Ovary (tissue), 9 donors: ENCODE data around the gene MYO5B. TPM values are rescaled to one million over a fixed set of nuclear protein-coding genes. Genes with fewer than 3 reads are reported as not detected.
"Not testable (repeated sequence)": the region's sequence is repeated elsewhere in the genome, so short reads cannot be mapped to it uniquely, and the experiment has no call there.

Experiments used
- DNase-seq, 5 donors: peaks; one replicate each; pipeline ENCODE4 v3.0.0-alpha.2; 2019 to 2020
- H3K27ac ChIP-seq, 2 donors: fragments of 200-600 bp; one replicate each; pipeline versions ENCODE4 v1.5.1 to v1.8.0; 2019 to 2022
- H3K27me3 ChIP-seq: fragments of 200-600 bp; one replicate; pipeline ENCODE4 v1.8.0; 2022
- H3K36me3 ChIP-seq: fragments of 200-600 bp; sonication (generic); one replicate; pipeline ENCODE4 v1.5.1; 2019
- H3K4me1 ChIP-seq: one replicate; pipeline ENCODE4 v1.8.1; 2013; ENCODE audit warnings: mild to moderate bottlenecking, moderate library complexity; ENCODE audit not compliant: insufficient read depth
- H3K4me3 ChIP-seq: fragments of 200-600 bp; sonication (generic); one replicate; pipeline ENCODE4 v1.5.1; 2017
- H3K9me3 ChIP-seq, 2 donors: fragments of 200-600 bp in 1 of 2; sonication (generic) in 1 of 2; one replicate each; pipeline versions ENCODE4 v1.5.1 to v1.8.1; 2013 to 2019; ENCODE audit warnings: mild to moderate bottlenecking in 1 of 2, moderate library complexity in 1 of 2
- EP300 ChIP-seq: sonication (generic); formaldehyde crosslinking; IDR thresholded peaks from one replicate; pipeline ENCODE4 v1.6.1; 2017; ENCODE audit warnings: antibody characterized with exemption
- POLR2A ChIP-seq: fragments of 450-650 bp; IDR thresholded peaks from one replicate; pipeline ENCODE4 v1.6.1; 2017; ENCODE audit warnings: antibody characterized with exemption, mild to moderate bottlenecking, moderate library complexity
- WGBS, 3 donors: extraction: QIAGEN DNeasy Blood & Tissue Kit in 1 of 3; methylation state at CpG; one replicate each; pipeline versions ENCODE4 v1.1.5 to v1.1.7; 2013 to 2017; 5-methylcytosine and 5-hydroxymethylcytosine counted together
- intact Hi-C, 4 donors: fragments of 100-400 bp; cut with DNase I; formaldehyde crosslinking; loops; one replicate each; pipeline versions ENCODE4 v1.11.0 to v1.15.1; 2022 to 2023
- polyA plus RNA-seq, 2 donors: library from polyadenylated mRNA; stranded (reverse); fragments of 200-250 nt in 1 of 2; fragments of 350-450 nt in 1 of 2; fragmentation: Illumina TruSeq in 1 of 2; extraction: RNeasy Lipid Tissue Mini Kit (QIAGEN cat#74804) in 1 of 2; gene quantifications; one replicate each; pipeline ENCODE4 v1.2.3, GENCODE V29; 2013 to 2014
- total RNA-seq, 7 donors: library from RNA; depleted of rRNA in 2 of 7; stranded (reverse); fragments of >200 nt in 2 of 7; fragmentation: NEBNext Ultra II Directional in 3 of 7; extraction: Animal tissue kit (Norgen Biotek cat#: 25700) in 3 of 7; gene quantifications; one replicate each; pipeline versions ENCODE4 v1.1.0 to v1.2.4, GENCODE V29; 2016 to 2023
- TF ChIP-seq, protein P1 (sequence below), 3 donors: fragments of 450-650 bp in 2 of 3; fragments of 200-600 bp in 1 of 3; IDR thresholded peaks; one replicate each; pipeline versions ENCODE4 v1.5.1 to v1.8.0; 2016 to 2022; ENCODE audit warnings: antibody characterized with exemption in 3 of 3, mild to moderate bottlenecking in 1 of 3
- donor health status: DM: no; HTN: no; CAD: no; lungs with moderate emphysema.
- donor health status: DM: no; HTN: no; CAD: no.
- donor health status: Bipolar disorder and iron deficiency.
- donor health status: DM: yes; HTN: yes; CAD: no.
- donor health status: DM: no; HTN: no; CAD: no.
- donor health status: DM: yes; HTN: yes; CAD: no.

Gene MYO5B
- total and polyA plus RNA-seq, 9 donors, result 0.25 to 25.5 (median 1.5) TPM

DNA sequence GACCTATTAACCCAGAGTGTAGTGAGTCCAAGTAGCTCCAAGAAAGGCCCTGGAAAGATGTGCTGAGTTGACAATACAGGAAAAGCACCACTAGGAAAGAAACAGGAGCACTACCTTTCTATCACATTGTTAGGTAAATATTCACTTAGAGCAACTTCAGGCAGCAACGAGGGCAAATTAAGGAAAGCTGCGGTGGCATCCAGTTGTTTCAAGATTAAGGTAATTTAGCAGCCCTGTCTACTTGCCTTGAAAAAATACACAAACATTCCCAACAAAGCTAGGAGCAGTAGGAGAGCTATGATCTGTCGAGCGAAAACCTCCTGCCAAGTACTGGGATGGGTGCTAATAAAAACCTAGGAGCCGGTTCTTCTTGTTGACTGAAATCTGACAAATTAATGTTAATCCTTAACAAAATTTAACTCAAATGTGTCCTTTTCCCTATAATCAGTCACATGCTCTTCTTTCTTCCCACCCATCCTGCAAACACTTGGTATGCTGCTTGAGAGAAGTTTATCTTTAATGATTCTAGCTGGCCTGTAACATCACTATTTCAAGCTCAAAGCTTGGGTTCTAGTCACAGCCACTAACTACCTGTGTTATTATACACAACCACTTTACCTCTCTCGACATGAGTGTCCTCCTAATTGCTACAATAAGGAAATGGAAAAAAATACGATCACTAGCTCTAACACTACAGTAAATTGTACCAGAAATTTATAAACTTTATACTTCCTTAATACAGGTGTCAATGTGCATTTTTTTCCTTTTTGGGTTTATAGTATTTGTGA, 383.6 kb downstream of the MYO5B start:
- Histone ChIP-seq H3K9me3 (no peaks in the 10 kb centered on the region), H3K36me3 (no peaks in the 10 kb centered on the region), H3K4me3 (no peak overlapping the region), H3K4me1 (peaks cover 5% of the 10 kb centered on the region), H3K27ac (no peak overlapping the region), H3K27me3 (no peaks in the 10 kb centered on the region)
- intact Hi-C loops, result no loop called here
- TF ChIP-seq POLR2A, result no peak
- TF ChIP-seq, protein P1, sequence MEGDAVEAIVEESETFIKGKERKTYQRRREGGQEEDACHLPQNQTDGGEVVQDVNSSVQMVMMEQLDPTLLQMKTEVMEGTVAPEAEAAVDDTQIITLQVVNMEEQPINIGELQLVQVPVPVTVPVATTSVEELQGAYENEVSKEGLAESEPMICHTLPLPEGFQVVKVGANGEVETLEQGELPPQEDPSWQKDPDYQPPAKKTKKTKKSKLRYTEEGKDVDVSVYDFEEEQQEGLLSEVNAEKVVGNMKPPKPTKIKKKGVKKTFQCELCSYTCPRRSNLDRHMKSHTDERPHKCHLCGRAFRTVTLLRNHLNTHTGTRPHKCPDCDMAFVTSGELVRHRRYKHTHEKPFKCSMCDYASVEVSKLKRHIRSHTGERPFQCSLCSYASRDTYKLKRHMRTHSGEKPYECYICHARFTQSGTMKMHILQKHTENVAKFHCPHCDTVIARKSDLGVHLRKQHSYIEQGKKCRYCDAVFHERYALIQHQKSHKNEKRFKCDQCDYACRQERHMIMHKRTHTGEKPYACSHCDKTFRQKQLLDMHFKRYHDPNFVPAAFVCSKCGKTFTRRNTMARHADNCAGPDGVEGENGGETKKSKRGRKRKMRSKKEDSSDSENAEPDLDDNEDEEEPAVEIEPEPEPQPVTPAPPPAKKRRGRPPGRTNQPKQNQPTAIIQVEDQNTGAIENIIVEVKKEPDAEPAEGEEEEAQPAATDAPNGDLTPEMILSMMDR (IDR thresholded peaks at IDR 0.05), result no peak
- TF ChIP-seq EP300, result no peak
- DNase-seq, result no peak
- 57 to 80% (median 67%) methylated on average over 7 of the region's 7 CpGs for WGBS, 3 donors

DNA sequence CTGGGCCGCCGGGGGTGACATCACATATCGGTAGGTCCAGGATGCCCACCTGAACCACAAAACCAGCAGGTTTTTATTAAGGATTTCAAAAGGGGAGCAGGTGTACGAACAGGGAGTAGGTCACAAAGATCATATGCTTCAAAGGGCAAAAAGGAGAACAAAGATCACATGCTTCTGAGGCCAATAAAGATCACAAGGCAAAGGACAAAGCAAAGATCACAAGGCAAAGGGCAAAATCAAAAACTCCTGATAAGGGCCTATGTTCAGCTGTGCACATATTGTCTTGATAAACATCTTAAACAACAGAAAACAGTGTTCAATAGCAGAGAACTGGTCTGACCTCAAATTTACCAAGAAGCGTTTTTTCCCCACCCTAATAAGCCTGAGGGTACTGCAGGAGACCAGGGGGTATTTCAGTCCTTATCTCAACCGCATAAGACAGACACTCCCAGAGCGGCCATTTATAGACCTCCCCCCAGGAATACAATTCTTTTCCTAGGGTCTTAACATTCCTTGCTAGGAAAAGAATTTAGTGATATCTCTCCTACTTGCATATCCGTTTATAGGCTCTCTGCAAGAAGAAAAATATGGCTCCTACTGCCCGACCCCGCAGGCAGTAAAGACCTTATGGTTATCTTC, 386.3 kb downstream of the MYO5B start:
- H3K4me1 ChIP-seq, H3K27ac ChIP-seq, H3K36me3 ChIP-seq, intact Hi-C loops, H3K27me3 ChIP-seq, H3K4me3 ChIP-seq, H3K9me3 ChIP-seq, DNase-seq: not testable (repeated sequence)
- 95 to 97% (median 97%) methylated on average over 10 of the region's 10 CpGs for WGBS, 3 donors

DNA sequence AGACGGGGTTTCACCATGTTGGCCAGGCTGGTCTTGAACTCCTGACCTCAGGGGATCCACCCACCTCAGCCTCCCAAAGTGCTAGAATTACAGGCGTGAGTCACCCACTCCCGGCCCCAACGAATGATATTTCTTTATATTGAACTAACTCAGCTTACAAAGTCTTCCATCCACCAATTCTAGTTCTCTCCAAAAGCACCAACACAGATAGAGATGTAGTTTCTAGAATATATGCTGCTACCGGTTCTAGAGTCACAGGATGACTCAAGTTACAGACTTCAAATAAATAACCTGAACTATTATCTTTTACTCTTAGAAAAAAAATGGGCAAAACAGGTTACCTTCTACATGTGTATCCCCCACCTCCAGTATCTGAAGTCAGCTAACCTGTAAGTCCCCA, 390.9 kb downstream of the MYO5B start:
- no peak overlapping the region for H3K27ac ChIP-seq
- no peak overlapping the region for H3K4me3 ChIP-seq
- H3K9me3 ChIP-seq, result no peaks in the 10 kb centered on the region
- intact Hi-C loops, result no loop called here
- no peak for DNase-seq
- TF ChIP-seq POLR2A (no peak), EP300 (no peak)
- TF ChIP-seq, protein P1 (IDR thresholded peaks at IDR 0.05), result no peak
- no peaks in the 10 kb centered on the region for H3K36me3 ChIP-seq
- no peaks in the 10 kb centered on the region for H3K27me3 ChIP-seq
- H3K4me1 ChIP-seq, result no peaks in the 10 kb centered on the region
- WGBS, 3 donors, result 89 to 96% (median 94%) methylated on average over 5 of the region's 5 CpGs

DNA sequence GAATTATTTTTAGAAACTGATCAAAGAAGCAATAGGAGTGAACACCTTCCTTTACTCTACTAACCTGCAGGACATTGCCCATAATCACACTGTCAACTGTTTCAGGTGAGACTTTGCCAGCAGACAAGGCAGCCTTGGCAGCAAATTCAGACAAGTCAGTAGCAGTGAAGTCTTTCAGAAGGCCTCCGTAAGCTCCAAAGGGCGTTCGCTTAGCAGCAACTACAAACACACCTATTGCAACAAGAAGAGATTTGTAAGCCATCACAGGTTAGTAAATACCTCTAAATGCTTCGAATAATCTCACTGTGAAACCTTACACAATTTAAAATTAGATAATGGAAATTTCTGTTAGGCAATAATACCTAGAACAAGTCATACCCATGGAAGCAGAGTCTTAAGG, 392.3 kb downstream of the MYO5B start:
- Histone ChIP-seq H3K36me3 (no peaks in the 10 kb centered on the region), H3K4me1 (no peaks in the 10 kb centered on the region), H3K9me3 (no peaks in the 10 kb centered on the region), H3K27ac (no peak overlapping the region), H3K4me3 (no peak overlapping the region), H3K27me3 (no peaks in the 10 kb centered on the region)
- DNase-seq, result no peak
- TF ChIP-seq EP300 (no peak), POLR2A (no peak)
- TF ChIP-seq, protein P1 (IDR thresholded peaks at IDR 0.05), result no peak
- 94 to 96% (median 95%) methylated on average over 4 of the region's 4 CpGs for WGBS, 3 donors
- intact Hi-C loops, result no loop called here

DNA sequence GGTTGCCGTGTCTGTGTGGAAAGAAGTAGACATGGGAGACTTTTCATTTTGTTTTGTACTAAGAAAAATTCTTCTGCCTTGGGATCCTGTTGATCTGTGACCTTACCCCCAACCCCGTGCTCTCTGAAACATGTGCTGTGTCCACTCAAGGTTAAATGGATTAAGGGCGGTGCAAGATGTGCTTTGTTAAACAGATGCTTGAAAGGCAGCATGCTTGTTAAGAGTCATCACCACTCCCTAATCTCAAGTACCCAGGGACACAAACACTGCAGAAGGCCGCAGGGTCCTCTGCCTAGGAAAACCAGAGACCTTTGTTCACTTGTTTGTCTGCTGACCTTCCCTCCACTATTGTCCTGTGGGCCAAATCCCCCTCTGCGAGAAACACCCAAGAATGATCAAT, 394.5 kb downstream of the MYO5B start:
- H3K4me1 ChIP-seq, H3K27ac ChIP-seq, DNase-seq, H3K4me3 ChIP-seq, H3K9me3 ChIP-seq, H3K36me3 ChIP-seq, intact Hi-C loops, H3K27me3 ChIP-seq: not testable (repeated sequence)
- 93 to 98% (median 95%) methylated on average over 4 to 5 of the region's 5 CpGs for WGBS, 3 donors

DNA sequence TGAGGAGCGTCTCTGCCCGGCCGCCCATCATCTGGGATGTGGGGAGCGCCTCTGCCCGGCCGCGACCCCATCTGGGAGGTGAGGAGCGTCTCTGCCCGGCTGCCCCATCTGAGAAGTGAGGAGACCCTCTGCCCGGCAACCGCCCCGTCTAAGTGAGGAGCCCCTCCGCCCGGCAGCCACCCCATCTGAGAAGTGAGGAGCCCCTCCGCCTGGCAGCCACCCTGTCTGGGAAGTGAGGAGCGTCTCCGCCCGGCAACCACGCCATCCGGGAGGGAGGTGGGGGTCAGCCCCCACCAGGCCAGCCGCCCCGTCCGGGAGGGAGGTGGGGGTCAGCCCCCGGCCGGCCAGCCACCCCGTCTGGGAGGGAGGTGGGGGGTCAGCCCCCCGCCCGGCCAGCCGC, 395.1 kb downstream of the MYO5B start:
- H3K9me3 ChIP-seq, H3K27me3 ChIP-seq, H3K4me3 ChIP-seq, intact Hi-C loops, DNase-seq, H3K27ac ChIP-seq, H3K4me1 ChIP-seq, H3K36me3 ChIP-seq: not testable (repeated sequence)
- WGBS, 3 donors, result 96 to 97% methylated on average over 12 to 23 of the region's 29 CpGs; no CpG with 5 or more reads in 1 of the 3 donors
